ENCODE results near the gene PTPMT1. TPM values are rescaled to one million over a fixed set of nuclear protein-coding genes. Genes with fewer than 3 reads are reported as not detected.
"Not testable (repeated sequence)": the region's sequence is repeated elsewhere in the genome, so short reads cannot be mapped to it uniquely, and the experiment has no call there.

Gene PTPMT1
- 57.1 and 75.2 TPM in 2 replicates for total RNA-seq

GRCh38 chr11:47565340-47566148 is at the start of gene PTPMT1:
PTPMT1 (plus strand) TSS chr11:47565599; CDS start chr11:47565623, 24 bp downstream.
- DNase-seq (ENCODE audit: low read depth in 2 of 2) = peak; percentile 79 to 82

- DNase-seq (ENCODE audit: low read depth in 2 of 2) = no peak
Measured at GRCh38 chr11:47516155-47516554, 49.2 kb upstream of the PTPMT1 start.

GRCh38 chr11:47516984-47517853 is 48.2 kb upstream of the PTPMT1 start:
- DNase-seq (ENCODE audit: low read depth in 2 of 2) = no peak

- no peak for DNase-seq (ENCODE audit: low read depth in 2 of 2)
Measured at GRCh38 chr11:47518212-47518964, 47.0 kb upstream of the PTPMT1 start.

GRCh38 chr11:47523490-47524225 is 41.7 kb upstream of the PTPMT1 start:
- peak; percentile 73 to 89 for DNase-seq (ENCODE audit: low read depth in 2 of 2)

GRCh38 chr11:47524291-47524874 is 41.0 kb upstream of the PTPMT1 start:
- DNase-seq (ENCODE audit: low read depth in 2 of 2) = peak; percentile 35 to 40

- DNase-seq (ENCODE audit: low read depth in 2 of 2) = not testable (repeated sequence)
Measured at GRCh38 chr11:47526032-47526431, 39.4 kb upstream of the PTPMT1 start.

GRCh38 chr11:47527186-47527585 is 38.2 kb upstream of the PTPMT1 start:
- DNase-seq (ENCODE audit: low read depth in 2 of 2) = no peak

GRCh38 chr11:47529951-47530350 is 35.4 kb upstream of the PTPMT1 start:
- DNase-seq (ENCODE audit: low read depth in 2 of 2) = no peak

- not testable (repeated sequence) for DNase-seq (ENCODE audit: low read depth in 2 of 2)
Measured at GRCh38 chr11:47530721-47531120, 34.7 kb upstream of the PTPMT1 start.

GRCh38 chr11:47531666-47532065 is 33.7 kb upstream of the PTPMT1 start:
- DNase-seq (ENCODE audit: low read depth in 2 of 2) = no peak

- peak in 1 of 2 donors; percentile 58 for DNase-seq (ENCODE audit: low read depth in 2 of 2)
Measured at GRCh38 chr11:47532597-47533213, 32.7 kb upstream of the PTPMT1 start.

- DNase-seq (ENCODE audit: low read depth in 2 of 2) = no peak
Measured at GRCh38 chr11:47533690-47534151, 31.7 kb upstream of the PTPMT1 start.

- no peak for DNase-seq (ENCODE audit: low read depth in 2 of 2)
Measured at GRCh38 chr11:47534704-47535251, 30.6 kb upstream of the PTPMT1 start.

- DNase-seq (ENCODE audit: low read depth in 2 of 2) = no peak
Measured at GRCh38 chr11:47536915-47537314, 28.5 kb upstream of the PTPMT1 start.

- DNase-seq (ENCODE audit: low read depth in 2 of 2) = peak; percentile 73
Measured at GRCh38 chr11:47538741-47539565, 26.4 kb upstream of the PTPMT1 start.

- DNase-seq (ENCODE audit: low read depth in 2 of 2) = no peak
Measured at GRCh38 chr11:47539681-47540039, 25.7 kb upstream of the PTPMT1 start.

GRCh38 chr11:47541070-47541469 is 24.3 kb upstream of the PTPMT1 start:
- no peak for DNase-seq (ENCODE audit: low read depth in 2 of 2)

- no peak for DNase-seq (ENCODE audit: low read depth in 2 of 2)
Measured at GRCh38 chr11:47545298-47545697, 20.1 kb upstream of the PTPMT1 start.
